ENCODE results near the gene PDE4B. TPM values are rescaled to one million over a fixed set of nuclear protein-coding genes. Genes with fewer than 3 reads are reported as not detected.

PDE4B gene
- total and polyA plus RNA-seq, 2 of the 13 experiments (the other 11 are each of a cell fraction or from before 2014, with no cell fraction given) = not detected

- TF ChIP-seq FOXK1 (CRISPR knock-in tag; IDR thresholded peaks at IDR 0.05; ENCODE audit: borderline replicate concordance, low read depth) = no peak
Measured at GRCh38 chr1:66168467-66168887, 375.8 kb downstream of the PDE4B start (continued).

- DNase-seq (ENCODE audit: low spot score) (no peak), FAIRE-seq (no peak), ATAC-seq (no peak)
- no peaks in the 10 kb centered on the region for H3K36me3 ChIP-seq (replicated peaks in 1 of 2; ENCODE audit: control insufficient read depth in 1 of 2, insufficient read depth in 2 of 2, low read length in 2 of 2)
- no peaks in the 10 kb centered on the region for H3K79me2 ChIP-seq (ENCODE audit: insufficient read depth, low read length)
- no peak overlapping the region for H3K4me2 ChIP-seq (ENCODE audit: low read depth, low read length)
- no peak overlapping the region for H2AFZ ChIP-seq (ENCODE audit: low read length)
- H4K20me1 ChIP-seq (ENCODE audit: insufficient read depth, low read length) = no peaks in the 10 kb centered on the region
- no peak overlapping the region for H3K9ac ChIP-seq (ENCODE audit: insufficient read depth, low read depth, low read length)
- no peak overlapping the region for H3K27ac ChIP-seq (ENCODE audit: extremely low read length, insufficient read depth, low read length)
- no TSS peak for BruUV-seq (replicated peaks)
- WGBS (ENCODE audit: low lambda C conversion rate) = under 1% methylated on average over 6 of the region's 6 CpGs
- intact Hi-C loops (cut with micrococcal nuclease; ENCODE audit: unreplicated experiment) (no loop called here), in situ Hi-C loops (cut with HindIII; ENCODE audit: extremely low pct_ligation_motif_present, low pct_unique_long_range_greater_than_20kb) (no loop called here)
- CTCF ChIA-PET (ENCODE audit: low intra/inter-chr PET ratio, low total read pairs) = no interaction called here
- TF ChIP-seq ZFP1 (CRISPR knock-in tag; IDR thresholded peaks at IDR 0.05) (no peak), ZNF607 (CRISPR knock-in tag; IDR thresholded peaks at IDR 0.05; ENCODE audit: borderline replicate concordance) (no peak), SNAPC2 (CRISPR knock-in tag; IDR thresholded peaks at IDR 0.05) (no peak), TCF12 (IDR thresholded peaks at IDR 0.05) (no peak), TCF12 (CRISPR knock-in tag; IDR thresholded peaks at IDR 0.05) (no peak), ZNF12 (CRISPR knock-in tag; IDR thresholded peaks at IDR 0.05) (no peak), SAFB2 (CRISPR knock-in tag; IDR thresholded peaks at IDR 0.05; ENCODE audit: borderline replicate concordance, low read depth) (no peak), ARNT2 (CRISPR knock-in tag; IDR thresholded peaks at IDR 0.05; ENCODE audit: low read depth) (no peak), ZNF782 (CRISPR knock-in tag; IDR thresholded peaks at IDR 0.05; ENCODE audit: borderline replicate concordance) (no peak), HOXD1 (CRISPR knock-in tag; IDR thresholded peaks at IDR 0.05) (no peak), ZNF263 (CRISPR knock-in tag; IDR thresholded peaks at IDR 0.05) (no peak), ZFP82 (CRISPR knock-in tag; IDR thresholded peaks at IDR 0.05; ENCODE audit: borderline replicate concordance) (no peak), ZBTB33 (CRISPR knock-in tag; IDR thresholded peaks at IDR 0.05) (no peak), DNMT3B (CRISPR knock-in tag; conservative IDR thresholded peaks at IDR 0.05) (no peak), ZNF160 (CRISPR knock-in tag; IDR thresholded peaks at IDR 0.05) (no peak), PHF20 (CRISPR knock-in tag; IDR thresholded peaks at IDR 0.05) (no peak), CBX1 (IDR thresholded peaks at IDR 0.05; ENCODE audit: low read depth) (no peak), MZF1 (CRISPR knock-in tag; IDR thresholded peaks at IDR 0.05; ENCODE audit: borderline replicate concordance) (no peak), SPEN (CRISPR knock-in tag; IDR thresholded peaks at IDR 0.05; ENCODE audit: low read depth) (no peak)
- TF ChIP-seq, protein P1, sequence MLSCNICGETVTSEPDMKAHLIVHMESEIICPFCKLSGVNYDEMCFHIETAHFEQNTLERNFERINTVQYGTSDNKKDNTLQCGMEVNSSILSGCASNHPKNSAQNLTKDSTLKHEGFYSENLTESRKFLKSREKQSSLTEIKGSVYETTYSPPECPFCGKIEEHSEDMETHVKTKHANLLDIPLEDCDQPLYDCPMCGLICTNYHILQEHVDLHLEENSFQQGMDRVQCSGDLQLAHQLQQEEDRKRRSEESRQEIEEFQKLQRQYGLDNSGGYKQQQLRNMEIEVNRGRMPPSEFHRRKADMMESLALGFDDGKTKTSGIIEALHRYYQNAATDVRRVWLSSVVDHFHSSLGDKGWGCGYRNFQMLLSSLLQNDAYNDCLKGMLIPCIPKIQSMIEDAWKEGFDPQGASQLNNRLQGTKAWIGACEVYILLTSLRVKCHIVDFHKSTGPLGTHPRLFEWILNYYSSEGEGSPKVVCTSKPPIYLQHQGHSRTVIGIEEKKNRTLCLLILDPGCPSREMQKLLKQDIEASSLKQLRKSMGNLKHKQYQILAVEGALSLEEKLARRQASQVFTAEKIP (CRISPR knock-in tag; IDR thresholded peaks at IDR 0.05; ENCODE audit: borderline replicate concordance) = no peak
- no peak overlapping the region for H3K4me3 ChIP-seq (replicated peaks in 1 of 3; ENCODE audit: insufficient read depth in 1 of 3, low read depth in 2 of 3, low read length in 3 of 3)
- H3K9me3 ChIP-seq (ENCODE audit: low read length) = no peaks in the 10 kb centered on the region
- no peaks in the 10 kb centered on the region for H3K4me1 ChIP-seq (ENCODE audit: insufficient read depth, low read length)
- no peaks in the 10 kb centered on the region for H3K27me3 ChIP-seq (ENCODE audit: control insufficient read depth in 1 of 2, insufficient read depth in 2 of 2, low read length in 2 of 2)
- POLR2A ChIA-PET = no interaction called here
Measured at GRCh38 chr1:66168948-66169671, 376.4 kb downstream of the PDE4B start.

All from HepG2 (cell line).